HG02970 (cell line): Measurements from ENCODE around the gene FAM3A.

ENCODE experiments used
- ATAC-seq: cut with Tn5 transposase; IDR thresholded peaks from one replicate; pipeline ENCODE4 v1.9.1; 2021; ENCODE audit warnings: mild to moderate bottlenecking, moderate library complexity, moderate number of reproducible peaks; ENCODE audit not compliant: unreplicated experiment, low FRiP score

FAM3A gene

DNA sequence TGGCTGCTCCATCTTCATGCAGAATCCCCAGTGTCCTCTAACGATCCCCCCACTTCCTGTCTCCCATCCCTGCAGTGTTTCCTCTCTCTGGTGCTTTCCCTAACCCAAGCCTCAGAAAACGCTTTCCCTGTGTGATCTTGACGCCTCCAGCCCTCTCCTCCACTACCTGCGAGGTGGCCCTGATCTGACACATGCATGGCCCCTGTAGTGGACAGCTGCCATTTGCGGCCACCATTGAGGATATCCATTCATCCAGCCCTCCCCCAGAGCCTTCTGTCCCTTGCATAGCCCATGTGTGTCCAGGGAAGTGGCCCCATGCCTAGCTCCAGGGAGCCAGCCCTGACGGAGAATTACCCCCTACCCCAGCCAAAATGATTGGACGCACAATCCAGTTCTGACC is 32.7 kb downstream of the FAM3A start:
- ATAC-seq: no peak

DNA sequence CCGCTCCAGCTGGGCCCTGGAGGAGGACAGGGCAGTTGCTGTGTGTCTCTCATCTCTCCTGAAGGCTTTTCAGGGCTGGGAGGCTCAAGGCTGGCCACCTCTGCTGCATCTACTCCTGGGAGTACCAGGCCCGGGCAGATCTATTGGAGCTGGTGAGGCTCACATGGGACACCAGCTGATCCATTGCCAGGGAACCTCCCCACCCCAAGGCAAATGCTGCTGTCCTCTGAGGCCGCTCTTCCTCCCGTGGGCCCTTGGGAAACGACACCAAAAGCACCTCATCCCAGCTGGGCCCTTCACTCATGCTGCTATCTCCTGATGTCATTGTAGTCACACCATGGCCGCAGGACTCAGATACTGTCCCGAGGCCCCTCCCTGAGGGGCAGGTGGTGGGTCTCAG is 33.2 kb downstream of the FAM3A start:
- no peak for ATAC-seq

DNA sequence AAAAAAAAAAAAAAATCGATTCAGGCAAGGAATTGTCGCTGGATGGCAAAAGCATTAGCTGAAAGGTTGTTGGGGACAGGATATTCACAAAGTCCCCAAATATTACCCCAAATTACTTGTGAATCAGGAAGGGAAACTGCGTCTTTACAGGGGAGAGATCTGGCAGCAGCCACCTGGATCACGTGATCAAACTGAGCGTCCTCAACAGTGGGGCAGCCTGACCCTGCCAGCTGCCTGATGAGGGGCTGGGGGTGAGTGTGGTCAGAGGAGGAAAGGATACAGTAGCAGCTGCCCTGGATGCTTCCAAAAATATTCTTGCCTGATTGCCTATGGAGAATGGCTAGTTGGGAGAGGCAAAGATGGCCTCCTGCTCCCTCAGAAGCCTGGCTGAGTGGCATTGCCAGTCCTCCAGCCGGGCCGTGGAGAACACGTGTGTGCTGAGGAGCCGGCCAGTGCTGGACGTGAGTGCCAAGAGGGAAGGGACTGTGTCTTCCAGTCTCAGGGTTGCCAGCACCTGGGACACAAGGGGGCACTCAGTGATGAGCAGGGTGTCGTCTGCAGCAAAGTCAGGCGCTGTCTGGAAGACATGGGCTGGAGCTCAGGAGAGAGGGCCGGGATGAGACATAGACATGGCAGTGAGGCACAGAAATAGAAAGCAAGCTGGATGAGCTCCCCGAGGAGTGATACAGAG is 34.0 kb downstream of the FAM3A start:
- no peak for ATAC-seq

DNA sequence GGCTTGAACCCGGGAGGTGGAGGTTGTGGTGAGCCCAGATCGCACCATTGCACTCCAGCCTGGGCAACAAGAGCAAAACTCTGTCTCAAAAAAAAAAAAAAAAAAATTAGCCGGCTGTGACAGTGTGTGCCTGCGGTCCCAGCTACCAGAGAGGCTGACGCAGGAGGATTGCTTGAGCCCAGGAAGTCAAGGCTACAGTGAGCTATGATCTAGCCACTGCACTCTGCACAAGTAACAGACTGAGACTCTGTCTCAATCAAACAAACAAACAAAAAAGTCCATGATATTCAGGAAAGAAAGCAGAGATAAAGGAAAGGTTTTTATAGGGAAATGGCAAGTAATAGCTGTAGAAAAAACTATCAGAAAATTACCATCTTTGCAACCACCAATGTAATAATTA is 34.8 kb downstream of the FAM3A start:
- no peak for ATAC-seq

DNA sequence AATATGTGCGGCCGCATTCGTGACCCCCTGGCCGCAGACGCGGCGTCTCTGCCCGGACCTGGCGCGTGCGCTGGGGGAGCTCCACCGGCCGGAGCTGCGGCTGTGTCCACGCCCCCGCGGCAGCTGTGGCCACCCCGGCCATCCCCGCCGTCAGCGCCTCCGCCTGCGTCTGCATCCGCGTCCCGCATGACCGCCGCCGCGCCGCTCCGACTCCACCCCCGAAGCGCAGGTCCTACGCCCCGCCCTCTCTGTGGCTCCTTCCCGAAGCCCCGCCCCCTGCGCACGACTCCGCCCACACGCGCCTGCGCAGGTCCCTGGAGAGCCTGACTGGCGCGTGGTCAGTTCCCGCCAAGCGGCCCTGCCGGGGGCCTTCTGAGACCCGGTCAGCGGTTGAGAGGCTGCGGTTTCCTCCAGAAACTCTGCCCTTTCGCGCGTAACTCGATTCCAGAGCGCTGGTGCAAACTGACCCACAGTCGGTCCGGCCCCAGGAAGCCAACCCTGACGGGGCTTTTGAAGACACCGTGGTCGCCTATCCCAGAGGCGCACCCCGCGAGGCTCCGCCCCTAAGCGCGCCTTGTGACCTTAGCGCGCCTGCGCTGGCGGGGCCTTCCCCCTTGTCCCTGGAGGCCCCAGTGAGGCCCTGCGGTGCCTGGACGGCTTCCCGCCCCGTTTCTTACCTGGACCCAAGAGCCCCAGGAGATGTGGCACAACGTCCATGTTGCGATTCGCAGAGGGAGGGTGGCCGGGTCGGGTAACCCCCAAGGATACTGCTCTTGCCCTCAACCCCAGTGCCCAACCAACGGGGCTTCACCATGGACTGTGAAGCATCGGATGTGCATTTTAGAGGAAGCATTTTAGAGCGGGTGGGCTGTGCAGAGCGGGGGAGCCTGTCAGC is 37.1 kb downstream of the FAM3A start, which contains the start of gene LAGE3:
TSS of gene LAGE3 (minus strand) at position 554 of the 895 bp plus-strand sequence. CDS start at position 188, 366 bp downstream.
- peak; percentile 74 for ATAC-seq

DNA sequence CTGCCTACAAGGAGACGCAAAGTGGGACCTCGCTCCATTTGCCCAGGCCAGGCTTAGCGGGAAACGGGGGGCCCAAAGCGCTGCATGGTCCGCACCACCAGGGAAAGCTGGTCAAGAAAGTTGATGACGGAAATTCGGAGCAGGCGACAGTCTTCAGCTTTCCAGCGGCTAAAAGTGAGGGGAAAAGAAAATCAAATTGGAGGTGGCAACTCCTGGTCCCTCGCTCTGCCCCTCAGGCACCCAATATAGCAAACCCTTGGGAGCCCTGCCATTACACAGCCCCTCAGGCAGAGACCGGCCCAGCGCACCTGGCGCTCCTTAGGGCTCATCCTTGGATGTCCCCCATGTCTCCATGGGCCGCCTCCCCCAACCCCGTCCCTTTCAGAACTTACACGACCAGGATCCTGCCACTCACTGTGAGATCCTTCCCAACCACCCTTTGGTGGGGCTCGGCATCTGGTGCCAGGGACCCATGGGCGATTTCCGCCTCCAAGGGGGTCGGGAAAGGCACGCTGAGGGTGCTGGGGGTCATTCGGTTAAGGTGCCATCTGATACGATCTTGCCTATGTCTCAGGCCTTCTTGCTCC is 38.0 kb downstream of the FAM3A start:
- ATAC-seq: no peak

DNA sequence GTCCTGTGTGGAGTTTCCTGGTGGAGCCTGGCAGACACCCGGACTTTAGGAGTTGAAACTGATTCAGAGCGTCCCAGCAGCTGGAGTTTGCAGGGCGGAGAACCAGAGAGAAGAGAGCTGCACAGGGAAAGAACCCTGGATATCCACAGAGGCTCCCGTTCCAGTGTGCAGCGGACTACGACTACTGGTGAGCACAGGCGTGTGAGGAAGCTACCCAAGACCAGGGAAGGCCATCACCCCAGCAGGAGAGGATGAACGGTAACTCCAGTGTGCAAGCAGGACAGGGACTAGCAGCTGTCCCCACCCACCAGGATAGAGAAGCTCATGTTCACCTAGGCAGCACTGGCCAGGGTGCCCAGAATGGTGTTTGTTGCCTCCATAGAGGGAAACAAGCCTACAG is 39.2 kb downstream of the FAM3A start:
- ATAC-seq: no peak

DNA sequence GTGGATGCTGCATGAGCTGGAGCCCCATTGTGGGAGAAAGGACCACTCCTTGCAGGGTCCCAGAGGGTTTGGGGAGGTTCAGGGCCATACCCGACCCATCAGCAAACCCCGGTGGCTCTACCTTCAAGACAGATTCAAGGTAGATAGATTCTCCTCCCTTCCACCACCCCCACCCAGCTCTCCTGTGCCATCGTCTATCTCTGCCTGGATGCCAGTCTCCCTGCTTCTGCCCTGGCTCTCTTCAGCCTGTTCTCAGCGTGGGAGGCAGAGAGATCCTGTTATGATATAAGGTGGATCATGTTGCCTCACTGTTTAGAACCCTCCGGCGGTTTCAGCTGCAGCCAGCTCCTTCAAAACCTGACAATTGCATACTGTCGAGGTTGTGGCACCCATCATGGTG is 42.3 kb downstream of the FAM3A start:
- ATAC-seq: no peak

DNA sequence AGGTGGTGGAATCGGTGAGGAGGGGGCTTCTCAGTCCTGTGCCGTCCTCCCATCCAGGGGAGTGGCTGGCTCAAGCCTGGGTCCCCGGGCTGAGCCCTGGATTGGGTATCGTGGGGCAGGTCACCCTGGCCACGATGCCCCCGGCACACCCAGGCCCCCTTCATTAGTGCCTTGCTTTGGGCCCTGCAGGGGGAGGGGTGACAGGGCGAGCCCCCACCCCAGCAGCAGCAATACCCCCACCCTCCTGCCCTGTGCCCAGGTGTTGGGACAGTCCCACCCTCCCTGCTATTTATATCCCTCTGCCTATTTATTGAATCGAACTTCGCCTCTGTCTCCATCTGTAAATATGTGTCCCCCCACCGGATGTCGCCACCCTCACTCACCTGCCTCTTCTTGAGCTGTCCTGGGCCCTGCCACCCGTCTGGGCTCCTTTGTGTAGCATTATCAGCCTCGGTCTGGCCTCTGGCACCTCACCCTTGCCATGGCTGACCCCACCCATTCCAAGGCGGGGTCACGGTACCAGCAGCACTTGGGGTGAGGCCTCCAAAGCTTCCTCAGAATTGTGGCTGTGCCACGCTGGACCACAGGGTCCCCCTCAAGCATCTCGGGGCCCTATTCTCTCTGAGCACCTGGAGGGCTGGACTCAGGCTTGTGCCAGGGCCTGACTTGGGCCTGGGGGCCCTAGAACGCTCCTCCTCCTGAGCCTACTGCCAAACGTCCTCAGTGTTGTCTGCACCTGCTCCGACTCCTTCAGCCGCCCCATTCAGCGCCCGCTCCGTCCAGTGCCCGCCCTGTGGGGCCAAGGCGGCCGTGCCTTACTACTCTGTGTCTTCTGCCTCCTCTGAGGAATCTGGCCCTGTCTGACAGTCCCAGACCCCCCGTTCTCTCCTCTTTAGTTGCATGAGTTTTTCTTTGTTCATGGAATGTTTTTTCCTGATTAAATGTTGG is 43.1 kb downstream of the FAM3A start:
- no peak for ATAC-seq

DNA sequence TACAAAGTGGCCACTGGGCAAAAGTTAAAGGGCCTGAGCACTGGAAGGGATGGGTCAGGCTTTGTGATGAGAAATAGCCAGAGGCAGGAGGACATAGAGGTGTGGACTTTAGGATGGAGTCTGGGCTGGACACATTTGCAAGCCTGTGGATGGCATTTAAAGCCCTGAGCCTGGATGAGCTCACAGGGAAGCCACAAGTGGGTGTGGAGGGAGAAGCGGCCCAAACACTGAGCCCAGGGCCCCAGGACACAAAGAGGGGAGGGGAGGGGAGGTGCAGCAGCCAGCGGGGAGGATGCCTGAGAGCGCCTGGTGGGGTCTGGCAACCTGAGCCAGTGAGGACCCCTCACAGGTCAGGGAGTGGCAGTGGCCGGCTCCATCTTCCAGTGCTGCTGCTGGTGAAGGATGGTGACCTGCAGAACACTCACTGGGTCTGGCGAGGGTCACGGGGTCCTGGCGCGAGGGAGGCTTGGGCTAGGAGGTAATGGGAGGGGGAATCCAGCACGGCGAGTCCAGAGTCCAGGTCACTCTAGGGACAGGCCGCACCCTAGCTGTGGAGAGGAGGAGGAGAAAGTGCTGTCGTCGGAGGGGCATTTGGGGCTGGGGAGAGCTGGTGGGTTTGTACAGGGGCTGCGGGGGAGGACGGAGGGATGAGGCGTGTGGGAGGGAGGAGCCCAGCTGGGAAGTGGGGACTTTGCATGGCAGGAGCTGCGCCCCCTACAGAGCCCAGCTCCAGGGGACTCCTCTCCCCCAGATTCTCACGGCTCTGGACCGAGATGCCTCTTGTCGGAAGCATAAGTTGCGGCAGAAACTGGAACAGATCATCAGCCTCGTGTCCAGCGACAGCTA is 44.0 kb downstream of the FAM3A start:
- no peak for ATAC-seq

DNA sequence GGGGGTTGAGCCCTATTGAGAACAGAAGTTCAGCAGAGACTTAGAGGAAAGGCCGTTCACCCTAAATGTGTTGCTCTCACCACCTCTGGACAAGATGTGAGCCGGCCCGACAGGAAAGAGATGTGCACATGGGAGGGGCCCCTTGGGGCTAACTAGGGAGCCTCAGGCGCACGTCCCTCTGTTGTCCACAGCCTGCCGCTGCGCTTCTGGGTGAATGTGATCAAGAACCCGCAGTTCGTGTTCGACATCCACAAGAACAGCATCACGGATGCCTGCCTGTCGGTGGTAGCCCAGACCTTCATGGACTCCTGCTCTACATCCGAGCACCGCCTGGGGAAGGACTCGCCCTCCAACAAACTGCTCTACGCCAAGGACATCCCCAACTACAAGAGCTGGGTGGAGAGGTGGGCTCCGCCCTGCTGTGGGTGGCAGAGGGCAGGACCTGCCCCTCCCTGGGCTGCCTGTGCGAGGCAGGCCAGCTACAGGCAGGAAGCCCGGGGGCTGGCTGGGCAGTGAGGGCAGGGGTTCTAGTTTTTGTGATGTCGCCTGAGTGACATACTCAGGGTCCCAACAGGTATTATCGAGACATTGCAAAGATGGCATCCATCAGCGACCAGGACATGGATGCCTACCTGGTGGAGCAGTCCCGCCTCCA is 45.0 kb downstream of the FAM3A start:
- ATAC-seq: no peak

DNA sequence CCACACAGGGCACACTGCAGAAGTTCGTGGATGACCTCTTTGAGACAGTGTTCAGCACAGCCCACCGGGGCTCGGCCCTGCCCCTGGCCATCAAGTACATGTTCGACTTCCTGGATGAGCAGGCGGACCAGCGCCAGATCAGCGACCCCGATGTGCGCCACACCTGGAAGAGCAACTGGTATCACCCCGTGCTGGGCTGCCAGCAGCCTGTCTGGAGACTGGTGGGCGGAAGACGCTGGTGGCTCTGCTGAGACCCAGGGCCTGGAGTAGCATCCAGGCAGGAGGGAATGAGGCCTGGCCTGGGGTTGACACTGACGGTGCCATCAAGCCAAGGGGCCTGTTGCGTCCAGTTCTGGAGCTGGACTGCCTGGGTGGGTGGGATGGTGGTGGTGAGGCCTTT is 45.6 kb downstream of the FAM3A start:
- no peak for ATAC-seq

DNA sequence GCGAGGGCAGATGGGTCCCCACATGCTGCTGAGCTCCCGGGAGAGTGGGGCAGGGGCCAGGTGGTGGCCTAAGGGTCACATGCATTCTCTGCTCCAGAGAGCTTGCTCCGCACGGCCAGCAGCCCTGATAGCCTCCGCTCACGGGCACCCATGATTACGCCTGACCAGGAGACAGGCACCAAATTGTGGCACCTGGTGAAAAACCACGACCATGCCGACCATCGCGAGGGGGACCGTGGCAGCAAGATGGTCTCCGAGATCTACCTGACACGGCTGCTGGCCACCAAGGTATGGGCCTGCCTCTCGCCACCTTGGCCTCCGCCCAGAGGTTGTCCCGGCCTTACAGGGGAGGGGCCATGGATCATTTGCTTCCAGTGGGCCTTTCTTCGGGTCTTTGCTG is 46.2 kb downstream of the FAM3A start:
- ATAC-seq: no peak

DNA sequence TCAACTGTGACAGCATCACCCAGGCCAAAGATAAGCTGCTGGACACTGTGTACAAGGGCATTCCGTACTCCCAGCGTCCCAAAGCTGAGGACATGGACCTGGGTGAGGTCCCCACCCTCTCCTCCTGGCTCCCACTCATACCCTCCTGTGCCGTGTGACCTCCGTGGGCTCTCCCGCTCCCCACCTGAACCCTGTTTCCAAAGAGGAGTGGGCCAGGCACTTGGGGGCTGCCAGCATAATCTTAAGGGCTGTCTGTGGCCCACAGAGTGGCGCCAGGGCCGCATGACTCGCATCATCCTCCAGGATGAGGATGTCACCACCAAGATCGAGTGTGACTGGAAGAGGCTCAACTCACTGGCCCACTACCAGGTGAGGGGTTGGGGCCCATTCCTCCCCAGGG is 46.9 kb downstream of the FAM3A start:
- ATAC-seq: no peak

DNA sequence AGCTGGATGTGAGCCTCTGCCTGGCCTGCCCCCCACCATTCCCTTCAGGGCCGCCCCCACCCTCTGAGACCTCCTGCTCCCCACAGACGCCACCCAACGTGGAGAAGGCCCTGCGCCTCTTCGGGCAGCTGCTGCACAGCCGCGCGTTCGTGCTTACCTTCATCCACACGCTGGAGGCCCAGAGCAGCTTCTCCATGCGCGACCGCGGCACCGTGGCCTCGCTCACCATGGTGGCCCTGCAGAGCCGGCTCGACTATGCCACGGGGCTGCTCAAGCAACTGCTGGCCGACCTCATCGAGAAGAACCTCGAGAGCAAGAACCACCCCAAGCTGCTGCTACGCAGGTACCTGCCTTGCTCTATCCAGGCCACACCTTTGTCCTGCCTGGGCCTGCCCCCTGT is 47.8 kb downstream of the FAM3A start:
- no peak for ATAC-seq

DNA sequence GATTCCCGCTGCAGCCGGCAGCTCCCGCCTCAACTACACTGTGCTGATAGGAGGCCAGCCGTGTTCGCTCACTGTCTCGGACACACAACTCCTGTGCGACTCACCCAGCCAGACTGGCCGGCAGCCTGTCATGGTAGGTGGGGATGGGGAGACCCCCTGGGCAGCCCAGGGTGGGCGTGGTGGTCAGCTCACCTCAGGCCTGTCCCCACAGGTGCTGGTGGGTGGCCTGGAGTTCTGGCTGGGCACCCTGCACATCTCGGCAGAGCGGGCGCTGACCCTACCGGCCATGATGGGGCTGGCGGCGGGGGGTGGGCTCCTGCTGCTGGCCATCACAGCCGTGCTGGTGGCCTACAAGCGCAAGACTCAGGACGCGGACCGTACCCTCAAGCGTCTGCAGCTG is 48.5 kb downstream of the FAM3A start:
- ATAC-seq: no peak

DNA sequence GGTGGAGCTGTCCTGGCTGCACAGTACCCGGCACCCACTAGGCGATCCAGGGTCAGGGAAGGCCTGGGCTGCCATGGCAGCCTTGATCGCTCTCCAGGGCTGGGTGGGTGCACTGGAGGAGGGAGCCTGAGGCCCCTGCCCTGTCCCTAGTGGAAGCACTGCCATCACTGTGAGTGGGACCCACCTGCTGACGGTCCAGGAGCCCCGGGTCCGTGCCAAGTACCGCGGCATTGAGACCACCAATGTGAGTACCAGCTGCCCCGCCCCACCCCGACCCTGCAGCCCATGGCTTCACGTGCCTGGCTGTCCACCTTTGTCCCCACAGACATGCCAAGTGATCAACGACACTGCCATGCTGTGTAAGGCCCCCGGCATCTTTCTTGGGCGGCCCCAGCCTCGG is 49.1 kb downstream of the FAM3A start:
- no peak for ATAC-seq

DNA sequence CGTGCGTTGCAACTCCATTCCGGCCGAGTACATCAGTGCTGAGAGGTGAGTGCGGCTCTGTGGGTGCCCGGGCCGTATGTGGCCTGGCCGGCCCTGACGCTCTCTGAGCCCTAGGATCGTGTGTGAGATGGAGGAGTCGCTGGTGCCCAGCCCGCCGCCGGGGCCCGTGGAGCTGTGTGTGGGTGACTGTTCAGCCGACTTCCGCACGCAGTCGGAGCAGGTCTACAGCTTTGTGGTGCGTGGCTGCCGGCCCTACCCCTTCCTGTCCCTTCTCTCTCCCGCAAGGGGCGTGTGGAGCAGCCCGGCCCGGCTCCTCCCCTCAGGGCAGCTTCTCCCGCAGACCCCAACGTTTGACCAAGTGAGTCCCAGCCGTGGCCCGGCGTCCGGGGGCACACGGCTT is 50.0 kb downstream of the FAM3A start:
- ATAC-seq: no peak

DNA sequence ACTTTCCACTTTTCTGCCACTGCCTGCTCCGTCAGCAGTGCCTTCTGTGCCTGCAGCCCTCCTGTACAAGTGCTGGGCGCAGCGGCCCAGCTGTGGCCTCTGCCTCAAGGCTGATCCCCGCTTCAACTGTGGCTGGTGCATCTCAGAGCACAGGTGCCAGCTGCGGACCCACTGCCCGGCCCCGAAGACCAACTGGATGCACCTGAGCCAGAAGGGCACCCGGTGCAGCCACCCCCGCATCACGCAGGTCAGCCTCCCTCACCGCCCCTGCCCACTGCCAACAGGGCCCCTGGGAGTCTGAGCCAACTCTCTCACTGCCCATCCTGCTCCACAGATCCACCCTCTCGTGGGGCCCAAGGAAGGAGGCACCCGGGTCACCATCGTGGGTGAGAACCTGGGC is 50.4 kb downstream of the FAM3A start:
- ATAC-seq: no peak
